ENCODE results near the gene PRX. TPM values are rescaled to one million over a fixed set of nuclear protein-coding genes. Genes with fewer than 3 reads are reported as not detected.

Gene PRX
- polyA plus RNA-seq, 1 donor (not counting 4 experiments of a cell fraction or from before 2014, with no cell fraction given): 0.42 TPM

DNA sequence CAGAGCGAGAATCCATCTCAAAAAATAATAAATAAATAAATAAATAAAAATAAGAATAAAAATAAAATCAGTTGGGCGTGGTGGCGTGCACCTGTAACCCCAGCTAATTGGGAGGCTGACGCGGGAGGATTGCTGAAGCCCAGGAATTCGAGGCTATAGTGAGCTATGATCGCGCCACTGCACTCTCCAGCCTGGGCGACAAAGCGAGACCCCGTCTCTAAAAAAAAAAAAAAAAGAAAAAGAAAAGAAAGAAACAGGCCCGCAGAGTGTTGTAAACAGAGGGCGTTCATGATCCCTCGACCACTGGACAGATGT, 7.2 kb upstream of the PRX start:
- Histone ChIP-seq H3K9me3 (ENCODE audit: control insufficient read depth, low read depth, low read length) (no peaks in the 10 kb centered on the region), H3K9me1 (ENCODE audit: control insufficient read depth, extremely low read depth, insufficient read depth, low read length) (no peaks in the 10 kb centered on the region), H3K4me3 (ENCODE audit: control insufficient read depth in 2 of 3, extremely low read depth in 1 of 3, insufficient read depth in 2 of 3, low read depth in 1 of 3, low read length in 3 of 3) (peak overlapping the region; percentile 46 to 77 (median 75)), H3K79me2 (ENCODE audit: control insufficient read depth, insufficient read depth, low read length) (peaks cover 28% of the 10 kb centered on the region), H3K36me3 (ENCODE audit: control insufficient read depth in 2 of 2, extremely low read depth in 1 of 2, insufficient read depth in 2 of 2, low read length in 2 of 2) (peaks cover 0 to 6% of the 10 kb centered on the region in 2 experiments), H4K20me1 (ENCODE audit: control insufficient read depth, extremely low read depth, insufficient read depth, low read length) (no peaks in the 10 kb centered on the region), H3K27me3 (ENCODE audit: control insufficient read depth, extremely low read depth, insufficient read depth, low read length) (no peaks in the 10 kb centered on the region), H2AFZ (ENCODE audit: control insufficient read depth, low read length) (no peak overlapping the region), H3K27ac (ENCODE audit: control insufficient read depth, insufficient read depth, low read length) (peak overlapping the region; percentile 90), H3K4me1 (ENCODE audit: control insufficient read depth, extremely low read depth, insufficient read depth, low read length) (peaks cover 10% of the 10 kb centered on the region), H3K9ac (ENCODE audit: control insufficient read depth, extremely low read depth, insufficient read depth, low read length) (peak overlapping the region; percentile 86), H3K4me2 (ENCODE audit: control insufficient read depth, extremely low read depth, insufficient read depth, low read depth, low read length) (peak overlapping the region; percentile 96)
- dilution Hi-C loops (cut with MboI; ENCODE audit: extremely low pct_ligation_motif_present, low sequenced_read_pairs): no loop called here
- TF ChIP-seq, protein P1, sequence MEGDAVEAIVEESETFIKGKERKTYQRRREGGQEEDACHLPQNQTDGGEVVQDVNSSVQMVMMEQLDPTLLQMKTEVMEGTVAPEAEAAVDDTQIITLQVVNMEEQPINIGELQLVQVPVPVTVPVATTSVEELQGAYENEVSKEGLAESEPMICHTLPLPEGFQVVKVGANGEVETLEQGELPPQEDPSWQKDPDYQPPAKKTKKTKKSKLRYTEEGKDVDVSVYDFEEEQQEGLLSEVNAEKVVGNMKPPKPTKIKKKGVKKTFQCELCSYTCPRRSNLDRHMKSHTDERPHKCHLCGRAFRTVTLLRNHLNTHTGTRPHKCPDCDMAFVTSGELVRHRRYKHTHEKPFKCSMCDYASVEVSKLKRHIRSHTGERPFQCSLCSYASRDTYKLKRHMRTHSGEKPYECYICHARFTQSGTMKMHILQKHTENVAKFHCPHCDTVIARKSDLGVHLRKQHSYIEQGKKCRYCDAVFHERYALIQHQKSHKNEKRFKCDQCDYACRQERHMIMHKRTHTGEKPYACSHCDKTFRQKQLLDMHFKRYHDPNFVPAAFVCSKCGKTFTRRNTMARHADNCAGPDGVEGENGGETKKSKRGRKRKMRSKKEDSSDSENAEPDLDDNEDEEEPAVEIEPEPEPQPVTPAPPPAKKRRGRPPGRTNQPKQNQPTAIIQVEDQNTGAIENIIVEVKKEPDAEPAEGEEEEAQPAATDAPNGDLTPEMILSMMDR (optimal IDR thresholded peaks at IDR 0.05 in 1 of 3, IDR thresholded peaks at IDR 0.05 in 1 of 3, conservative IDR thresholded peaks at IDR 0.05 in 1 of 3; ENCODE audit: extremely low read depth in 1 of 3, insufficient read depth in 2 of 3, low read length in 3 of 3): no peak
- TF ChIP-seq EZH2 (IDR thresholded peaks at IDR 0.05; ENCODE audit: low read length): no peak
- no peak for DNase-seq (ENCODE audit: low read depth, low spot score)
- no peak for FAIRE-seq

DNA sequence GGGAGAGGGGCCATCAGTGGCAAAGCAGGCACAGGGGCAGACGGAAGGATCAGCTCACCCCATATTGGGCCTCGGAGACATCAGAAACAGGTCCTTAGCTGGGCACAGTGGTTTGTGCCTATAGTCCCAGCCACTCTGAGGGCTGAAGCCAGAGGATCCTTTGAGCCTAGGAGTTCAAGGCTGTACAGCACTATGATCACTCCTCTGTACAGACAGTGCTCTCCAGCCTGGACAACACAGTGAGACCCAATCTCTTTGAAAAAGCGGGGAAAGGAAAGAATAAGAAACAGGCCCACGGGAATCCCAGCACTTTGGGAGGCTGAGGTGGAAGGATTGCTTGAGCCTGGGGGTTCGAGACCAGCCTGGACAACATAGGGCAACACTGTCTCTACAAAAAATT, 6.6 kb upstream of the PRX start:
- Histone ChIP-seq H3K4me3 (ENCODE audit: control insufficient read depth in 2 of 3, extremely low read depth in 1 of 3, insufficient read depth in 2 of 3, low read depth in 1 of 3, low read length in 3 of 3) (no peak overlapping the region), H3K9me3 (ENCODE audit: control insufficient read depth, low read depth, low read length) (no peaks in the 10 kb centered on the region), H3K27ac (ENCODE audit: control insufficient read depth, insufficient read depth, low read length) (no peak overlapping the region), H4K20me1 (ENCODE audit: control insufficient read depth, extremely low read depth, insufficient read depth, low read length) (no peaks in the 10 kb centered on the region), H2AFZ (ENCODE audit: control insufficient read depth, low read length) (no peak overlapping the region), H3K9me1 (ENCODE audit: control insufficient read depth, extremely low read depth, insufficient read depth, low read length) (no peaks in the 10 kb centered on the region), H3K9ac (ENCODE audit: control insufficient read depth, extremely low read depth, insufficient read depth, low read length) (no peak overlapping the region), H3K27me3 (ENCODE audit: control insufficient read depth, extremely low read depth, insufficient read depth, low read length) (no peaks in the 10 kb centered on the region), H3K4me2 (ENCODE audit: control insufficient read depth, extremely low read depth, insufficient read depth, low read depth, low read length) (no peak overlapping the region), H3K4me1 (ENCODE audit: control insufficient read depth, extremely low read depth, insufficient read depth, low read length) (peaks cover 10% of the 10 kb centered on the region), H3K79me2 (ENCODE audit: control insufficient read depth, insufficient read depth, low read length) (peaks cover 25% of the 10 kb centered on the region), H3K36me3 (ENCODE audit: control insufficient read depth in 2 of 2, extremely low read depth in 1 of 2, insufficient read depth in 2 of 2, low read length in 2 of 2) (peaks cover 0 to 6% of the 10 kb centered on the region in 2 experiments)
- dilution Hi-C loops (cut with MboI; ENCODE audit: extremely low pct_ligation_motif_present, low sequenced_read_pairs): no loop called here
- FAIRE-seq (no peak), DNase-seq (ENCODE audit: low read depth, low spot score) (no peak)
- TF ChIP-seq, protein P1 (optimal IDR thresholded peaks at IDR 0.05 in 1 of 3, IDR thresholded peaks at IDR 0.05 in 1 of 3, conservative IDR thresholded peaks at IDR 0.05 in 1 of 3; ENCODE audit: extremely low read depth in 1 of 3, insufficient read depth in 2 of 3, low read length in 3 of 3): no peak
- no peak for TF ChIP-seq EZH2 (IDR thresholded peaks at IDR 0.05; ENCODE audit: low read length)

Data from keratinocyte (primary cell).